NCI-H2227 (cell line): Measurements from ENCODE around the gene TAC4.
"Not testable (repeated sequence)": the region's sequence is repeated elsewhere in the genome, so short reads cannot be mapped to it uniquely, and the experiment has no call there.

ENCODE experiments used
- DNase-seq: peaks from one replicate; lab custom pipeline; 2025; ENCODE audit not compliant: unreplicated experiment; lab: John Stamatoyannopoulos, UW

Gene TAC4

DNA sequence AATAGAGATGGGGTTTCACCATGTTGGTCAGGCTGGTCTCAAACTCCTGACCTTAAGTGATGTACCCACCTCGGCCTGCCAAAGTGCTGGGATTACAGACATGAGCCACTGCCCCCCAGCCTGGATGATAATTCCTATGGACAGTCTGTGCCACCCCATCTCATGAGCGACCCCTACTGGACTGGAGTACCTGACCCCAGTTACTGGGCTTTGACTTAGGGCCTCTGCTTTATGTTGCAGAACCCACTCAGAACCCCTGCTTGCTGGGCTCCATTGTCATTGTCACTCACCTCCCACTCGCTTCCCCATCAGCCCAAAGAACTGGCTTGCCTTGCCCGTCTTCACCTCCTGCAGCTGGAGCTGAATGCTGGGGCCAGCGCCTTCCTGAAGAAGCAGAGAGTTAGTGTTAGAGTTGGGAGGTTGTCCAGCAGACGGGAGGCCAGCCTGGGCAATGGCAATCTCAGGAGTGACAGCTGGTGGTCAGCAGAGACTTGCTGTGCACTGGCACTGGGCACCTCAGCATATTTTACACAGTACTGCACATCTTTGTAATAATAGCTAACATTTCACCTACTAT lies 4.0 kb downstream of the TAC4 start:
- DNase-seq, result no peak

DNA sequence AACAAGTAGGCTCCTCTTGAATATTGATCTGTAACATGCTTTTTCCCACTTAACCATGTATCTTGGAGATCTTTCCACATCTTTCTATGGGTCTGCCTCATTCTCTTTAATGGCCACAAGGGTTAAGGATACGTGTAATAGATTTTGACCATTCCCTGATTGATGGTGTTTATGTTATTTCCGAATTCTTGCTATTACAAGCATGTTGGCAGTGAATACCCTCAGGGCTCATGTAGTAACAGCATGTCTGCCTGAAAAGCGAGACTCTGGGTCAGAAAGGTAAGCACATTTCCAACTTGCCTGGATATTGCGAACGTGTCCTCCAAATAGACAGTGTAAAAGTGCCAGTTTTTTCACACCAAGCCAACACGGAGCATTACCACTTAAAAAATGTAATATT lies 5.0 kb downstream of the TAC4 start:
- DNase-seq, result no peak

DNA sequence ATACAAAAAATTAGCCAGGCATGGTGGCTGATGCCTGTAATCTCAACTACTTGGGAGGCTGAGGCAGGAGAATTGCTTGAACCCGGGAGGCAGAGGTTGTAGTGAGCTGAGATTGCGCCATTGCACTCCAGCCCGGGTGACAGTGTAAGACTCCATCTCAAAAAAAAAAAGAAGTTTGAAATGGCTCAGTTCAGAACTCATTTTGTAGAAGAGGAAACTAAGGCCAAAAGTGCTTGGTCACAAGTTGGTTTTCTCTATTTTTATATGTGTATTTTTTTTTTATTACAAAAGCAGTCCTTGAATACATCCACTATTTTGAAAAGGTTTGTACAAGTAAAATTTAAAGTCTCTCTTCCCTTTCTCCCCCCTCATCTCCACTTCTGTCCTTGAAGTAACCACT lies 5.5 kb downstream of the TAC4 start:
- DNase-seq, result no peak

DNA sequence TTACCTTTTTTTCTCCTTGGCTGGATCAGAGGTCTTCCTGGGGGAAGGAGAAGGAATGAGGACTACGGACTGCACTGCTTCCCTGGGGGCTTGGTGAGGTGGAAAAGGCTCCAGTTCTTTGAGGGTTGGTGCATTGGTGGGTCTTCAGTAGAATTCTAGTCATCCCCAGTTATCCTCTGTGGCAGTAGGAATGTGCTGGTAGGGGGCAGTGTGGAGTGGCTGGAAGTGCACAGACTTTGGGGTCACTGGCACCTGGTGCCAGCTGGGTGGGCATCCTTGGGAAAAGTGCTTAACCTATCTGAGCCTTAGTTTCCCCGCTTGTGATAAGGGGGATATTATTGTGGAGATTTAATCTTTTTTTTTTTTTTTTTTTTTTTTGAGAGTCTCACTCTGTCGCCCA lies 6.3 kb downstream of the TAC4 start:
- no peak for DNase-seq

DNA sequence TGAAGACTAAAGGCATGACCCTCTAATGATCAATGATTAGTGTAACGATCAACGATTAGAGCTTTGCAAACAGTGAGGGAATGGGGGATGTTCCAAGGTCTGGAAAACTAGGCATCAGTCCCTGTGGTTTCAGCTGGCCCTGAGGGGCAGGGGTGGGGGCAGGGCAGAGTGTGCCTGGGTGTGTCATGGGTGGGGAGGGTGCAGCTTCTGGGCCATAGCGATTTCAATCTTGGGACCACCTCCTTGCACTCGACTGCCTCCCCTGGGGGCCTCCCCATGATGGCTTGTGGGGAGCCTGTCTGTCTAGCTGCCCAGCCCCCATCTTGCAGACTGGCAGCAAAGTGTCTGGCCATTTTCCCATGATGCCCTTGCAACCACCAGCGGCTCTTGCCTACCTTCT lies 8.4 kb downstream of the TAC4 start:
- no peak for DNase-seq

DNA sequence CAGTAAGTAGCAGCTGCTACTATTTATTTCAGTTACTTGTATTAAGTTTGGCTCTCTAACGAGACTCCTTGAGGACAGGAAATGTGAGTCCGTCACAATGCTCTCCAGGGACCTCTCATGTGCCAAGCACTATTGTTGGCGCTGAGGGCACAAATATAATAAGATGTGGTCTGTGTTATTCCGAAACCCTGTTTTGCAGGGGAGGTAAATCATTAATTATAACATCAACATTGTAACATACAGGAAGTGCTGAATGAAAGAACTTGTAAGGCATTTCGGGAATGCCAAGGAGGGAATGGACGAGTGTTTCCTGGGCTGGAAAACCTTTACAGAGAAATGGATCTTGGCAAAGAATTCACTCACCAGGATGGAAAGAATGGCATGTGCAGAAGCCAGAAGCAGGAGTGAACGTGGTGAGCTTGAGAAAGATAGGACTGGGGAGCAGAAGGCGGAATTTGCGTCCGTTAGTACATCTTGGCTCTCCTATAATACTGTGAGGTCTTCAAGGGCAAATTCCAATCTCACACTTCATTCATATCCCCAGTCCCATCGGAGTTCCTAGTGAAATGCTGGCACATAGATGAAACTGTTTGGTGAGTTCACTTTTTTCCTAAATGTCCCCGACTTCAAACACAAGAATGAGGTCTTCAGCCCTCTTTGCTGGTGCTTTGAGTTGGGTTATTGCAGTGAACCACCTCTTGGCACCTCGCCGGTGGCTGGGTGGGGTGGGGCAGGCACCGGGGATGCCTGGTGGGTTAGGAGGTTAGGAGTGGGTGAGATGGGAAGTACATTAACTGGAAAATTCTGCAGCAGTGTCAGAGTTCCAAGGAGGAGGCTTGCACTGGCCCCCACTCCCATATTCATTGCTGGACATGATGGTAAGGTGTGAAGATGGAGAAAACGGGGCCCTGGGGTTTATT lies 11.5 kb downstream of the TAC4 start:
- DNase-seq, result no peak

DNA sequence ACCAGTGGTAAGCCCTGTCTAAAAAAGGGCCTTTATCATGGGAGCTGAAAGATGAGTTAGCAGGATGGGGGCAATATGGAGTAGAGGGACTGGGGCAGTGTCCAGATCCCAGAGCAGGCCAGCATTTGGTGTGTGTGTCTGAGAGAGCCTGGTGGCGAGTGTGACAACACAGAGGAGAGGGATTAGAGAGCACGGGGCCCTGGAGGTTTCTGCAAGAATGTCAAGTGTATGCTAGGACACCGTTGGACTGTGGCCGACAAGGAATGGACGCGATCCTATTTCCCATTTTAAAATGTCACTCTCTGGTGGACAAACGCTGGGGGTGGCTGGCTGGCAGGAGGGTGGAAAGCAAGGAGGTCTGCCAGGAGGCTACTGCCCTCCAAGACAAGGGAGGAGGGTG lies 12.4 kb downstream of the TAC4 start:
- DNase-seq, result no peak

DNA sequence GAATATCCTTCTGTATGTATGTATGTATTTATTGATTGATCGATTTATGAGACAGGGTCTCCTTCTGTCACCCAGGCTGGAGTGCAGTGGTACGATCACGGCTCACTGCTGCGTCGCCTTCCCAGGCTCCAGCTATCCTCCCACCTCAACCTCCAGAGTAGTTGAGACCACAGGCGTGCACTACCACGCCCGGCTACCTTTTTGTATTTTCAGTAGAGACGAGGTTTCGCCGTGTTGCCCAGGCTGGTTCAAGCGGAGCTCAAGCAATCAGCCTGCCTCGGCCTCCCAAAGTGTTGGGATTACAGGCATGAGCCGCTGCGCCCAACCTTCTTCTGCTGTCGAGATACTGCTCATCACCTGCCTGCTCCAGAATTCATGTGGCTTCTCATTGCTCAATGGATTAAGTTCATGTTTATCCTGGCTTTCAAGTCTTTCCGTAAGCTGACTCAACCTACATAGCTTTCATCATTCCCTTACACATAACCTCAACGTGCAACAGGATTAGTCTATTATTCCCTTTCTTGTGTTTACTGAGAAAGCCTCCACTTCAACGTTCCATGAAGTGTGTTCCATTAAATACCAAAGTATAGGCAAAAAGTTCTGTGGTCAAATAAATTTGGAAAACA lies 13.6 kb downstream of the TAC4 start:
- no peak for DNase-seq

DNA sequence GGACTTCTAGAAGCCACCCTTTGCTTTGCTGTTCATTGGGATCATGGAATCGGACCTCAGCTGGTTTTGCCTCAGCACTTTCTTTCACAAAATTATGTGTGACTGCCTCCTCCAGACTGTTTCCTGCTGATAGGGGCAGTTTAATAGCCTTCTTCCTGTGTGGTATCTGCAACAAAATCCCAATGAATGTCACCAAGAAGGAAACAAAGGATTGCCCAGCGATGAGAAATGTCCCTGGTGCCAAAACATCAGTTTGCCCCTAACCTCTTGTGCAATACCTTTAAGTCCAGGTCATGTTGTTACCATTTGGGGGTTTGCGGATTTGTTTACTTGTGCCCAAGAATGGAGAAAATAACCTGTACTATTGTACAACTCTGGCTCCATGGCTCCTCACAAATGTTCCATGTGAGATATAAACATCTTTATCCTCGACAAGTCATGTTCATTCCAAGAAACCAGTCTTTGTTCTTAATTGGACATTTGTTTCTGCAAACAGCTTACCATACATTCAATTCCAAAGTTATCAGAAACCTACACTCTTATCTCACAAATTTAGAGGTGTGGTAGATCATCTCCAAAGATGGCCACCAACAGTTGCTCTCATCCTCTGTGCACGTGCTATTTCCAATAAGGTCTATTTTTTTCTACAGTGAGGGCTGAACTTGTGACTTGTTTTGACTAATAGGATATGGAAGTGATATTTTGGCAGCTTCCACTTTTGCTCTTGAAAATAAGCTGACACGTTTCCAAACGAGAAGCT lies 14.8 kb downstream of the TAC4 start:
- DNase-seq, result no peak

DNA sequence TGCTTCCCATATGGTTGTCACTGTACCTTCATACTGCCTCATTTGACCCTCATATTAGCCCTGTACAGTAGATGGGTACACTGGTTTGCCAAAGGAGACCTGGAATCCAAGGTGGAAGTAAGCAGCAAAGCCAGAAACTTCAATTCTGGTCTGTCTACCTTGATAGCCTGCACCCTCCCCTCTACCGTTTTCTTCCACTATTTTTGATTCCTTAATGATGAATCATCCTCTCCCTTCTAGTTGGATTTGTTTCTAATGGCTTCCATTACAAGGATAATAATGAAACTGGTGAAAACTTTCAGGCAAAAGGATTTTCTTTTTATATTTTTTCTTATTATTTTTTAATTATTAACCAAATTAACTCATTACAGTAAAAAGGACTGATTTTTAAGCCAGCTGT lies 17.3 kb downstream of the TAC4 start:
- no peak for DNase-seq

DNA sequence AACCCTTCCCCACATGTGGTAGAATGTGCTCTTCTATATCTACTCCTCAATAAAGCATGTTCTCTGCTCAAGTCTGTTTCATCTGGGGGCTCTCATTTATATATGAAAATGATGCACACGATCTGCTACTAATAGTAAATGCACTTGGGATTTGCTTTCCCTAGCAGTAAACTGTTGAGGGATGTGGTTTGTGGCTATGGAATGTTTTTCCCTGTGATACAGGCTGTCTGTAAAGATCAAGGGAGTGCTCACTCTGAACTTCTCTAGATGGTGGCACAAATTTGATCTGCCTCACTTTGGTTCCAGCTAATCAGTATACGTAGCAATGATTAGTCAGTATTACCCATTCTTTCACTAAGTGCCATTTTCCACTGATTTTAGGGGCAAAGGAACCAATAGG lies 18.8 kb downstream of the TAC4 start:
- DNase-seq, result no peak

DNA sequence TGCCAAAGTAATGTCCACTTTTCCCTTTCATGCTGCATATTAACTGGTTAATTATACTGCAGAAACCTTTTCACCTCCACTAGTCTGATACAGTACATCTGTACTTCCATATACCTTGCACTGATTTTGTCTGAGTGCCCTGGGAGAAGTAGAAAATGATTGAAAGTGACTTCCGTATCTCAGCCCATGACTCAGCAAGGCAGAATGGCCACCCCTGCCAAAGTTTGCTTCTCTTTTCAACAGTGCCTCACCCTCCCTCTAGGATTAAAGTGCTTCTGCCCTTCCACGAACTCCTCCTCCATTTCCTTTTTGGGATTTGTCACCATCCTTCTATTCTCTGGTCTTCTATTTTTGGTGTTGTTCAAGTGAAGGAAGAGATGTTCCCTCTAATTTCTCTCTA lies 19.5 kb downstream of the TAC4 start:
- not testable (repeated sequence) for DNase-seq

DNA sequence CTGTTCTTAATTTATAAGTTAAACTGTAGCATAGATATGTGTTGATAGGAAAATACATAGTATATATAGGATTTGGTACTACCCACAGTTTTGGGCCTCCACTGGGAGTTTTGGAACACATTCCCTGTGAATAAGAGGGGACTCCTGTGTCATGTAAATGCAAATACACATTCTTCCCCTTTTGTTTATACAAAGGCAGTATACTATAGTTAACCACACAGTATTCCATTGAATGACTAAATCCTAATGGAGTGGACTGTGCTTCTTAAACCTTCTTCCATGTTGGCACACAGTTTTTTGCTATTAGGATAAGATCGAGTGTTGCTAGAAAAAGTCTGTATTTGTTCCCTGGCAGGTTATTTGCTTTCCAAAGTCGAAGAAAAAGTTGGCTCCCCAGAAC lies 22.2 kb downstream of the TAC4 start:
- DNase-seq, result no peak

DNA sequence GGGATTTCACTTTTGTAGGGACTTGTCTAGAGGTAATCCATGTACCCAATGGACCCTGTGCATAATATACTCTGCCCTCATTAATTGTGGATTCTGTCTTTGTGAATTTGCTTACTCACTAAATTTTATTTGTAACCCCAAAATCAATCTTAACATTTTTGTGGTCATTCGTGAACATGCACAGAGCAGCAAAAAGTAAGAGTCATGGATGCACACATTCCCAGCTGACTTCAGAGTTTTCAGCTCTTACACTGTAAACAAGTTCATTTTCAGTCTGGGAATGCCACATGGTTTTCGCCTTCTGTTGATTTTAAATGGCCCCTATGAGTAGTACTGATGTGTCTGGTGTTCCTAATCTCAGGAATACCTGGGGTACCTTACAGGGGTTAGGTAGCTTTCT lies 24.3 kb downstream of the TAC4 start:
- no peak for DNase-seq

DNA sequence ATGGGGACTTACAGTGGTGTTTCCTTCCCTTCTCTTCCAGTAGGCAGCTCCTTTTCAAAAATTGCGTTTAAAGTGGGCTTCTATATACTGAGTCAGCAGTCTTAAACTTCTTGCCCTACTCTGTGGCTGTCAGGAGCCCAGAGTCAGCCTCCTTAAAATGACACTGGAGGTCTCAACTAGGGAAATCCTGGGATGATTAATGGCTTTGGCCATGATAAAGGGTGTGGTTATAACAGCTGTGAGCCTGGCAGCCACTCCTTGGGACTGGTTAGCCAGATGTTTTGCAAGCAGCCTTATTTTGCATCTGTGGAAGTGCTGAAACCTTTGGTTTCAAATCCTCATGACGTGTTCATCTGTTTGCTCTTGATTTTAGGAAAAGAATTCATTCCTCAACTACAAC lies 25.0 kb downstream of the TAC4 start:
- DNase-seq, result no peak

DNA sequence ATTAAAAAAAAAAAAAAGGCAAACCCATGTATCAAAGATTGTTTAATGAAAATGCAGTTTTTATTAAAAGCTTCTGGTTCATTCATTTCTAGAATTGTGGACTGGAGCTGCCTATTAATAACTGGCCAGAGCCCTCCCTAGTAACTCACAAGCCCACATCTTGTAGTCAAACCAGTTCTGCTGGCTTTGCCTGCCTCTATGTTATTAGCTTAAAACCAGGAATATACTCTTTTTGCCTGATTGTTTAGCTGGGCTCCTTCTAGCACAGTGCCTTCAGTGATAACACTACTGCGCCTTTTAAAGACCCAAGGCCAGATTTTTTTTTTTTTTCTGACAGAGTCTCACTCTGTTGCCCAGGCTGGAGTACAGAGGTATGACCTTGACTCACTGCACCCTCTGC lies 26.0 kb downstream of the TAC4 start:
- DNase-seq, result no peak

DNA sequence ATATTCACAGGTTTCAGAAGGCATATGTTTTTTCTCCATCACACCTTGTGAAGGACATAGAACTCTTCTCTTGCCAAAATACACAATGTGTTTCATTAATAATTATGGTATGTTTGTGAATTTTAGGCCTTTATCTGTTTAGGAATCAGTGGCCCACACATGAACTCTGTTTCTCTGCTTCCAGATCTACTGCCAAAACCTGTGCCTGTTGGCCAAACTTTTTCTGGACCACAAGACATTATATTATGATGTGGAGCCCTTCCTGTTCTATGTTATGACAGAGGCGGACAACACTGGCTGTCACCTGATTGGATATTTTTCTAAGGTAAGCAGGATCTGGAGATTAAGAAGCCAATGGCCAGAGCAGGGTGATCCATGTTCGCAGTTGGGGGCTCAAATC lies 26.4 kb downstream of the TAC4 start:
- no peak for DNase-seq

DNA sequence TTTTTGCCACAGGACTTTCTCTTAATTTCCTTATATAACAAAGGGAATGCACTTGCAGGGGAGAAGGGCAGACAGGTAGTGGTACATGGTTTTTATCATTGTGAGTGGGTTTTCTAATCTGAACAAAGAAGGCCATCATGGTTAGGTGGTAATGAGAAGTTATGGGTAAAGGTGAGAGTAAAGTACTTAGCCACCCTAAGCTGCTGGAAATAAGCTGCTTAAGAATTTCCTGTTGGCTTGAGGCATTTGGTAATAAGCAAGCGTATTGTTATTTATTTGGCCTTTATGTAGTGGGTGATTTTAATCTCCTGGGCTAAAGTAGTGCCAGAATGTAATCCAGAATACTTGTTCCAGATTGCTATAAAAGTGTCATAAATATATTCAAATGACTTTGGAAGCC lies 27.1 kb downstream of the TAC4 start:
- no peak for DNase-seq

DNA sequence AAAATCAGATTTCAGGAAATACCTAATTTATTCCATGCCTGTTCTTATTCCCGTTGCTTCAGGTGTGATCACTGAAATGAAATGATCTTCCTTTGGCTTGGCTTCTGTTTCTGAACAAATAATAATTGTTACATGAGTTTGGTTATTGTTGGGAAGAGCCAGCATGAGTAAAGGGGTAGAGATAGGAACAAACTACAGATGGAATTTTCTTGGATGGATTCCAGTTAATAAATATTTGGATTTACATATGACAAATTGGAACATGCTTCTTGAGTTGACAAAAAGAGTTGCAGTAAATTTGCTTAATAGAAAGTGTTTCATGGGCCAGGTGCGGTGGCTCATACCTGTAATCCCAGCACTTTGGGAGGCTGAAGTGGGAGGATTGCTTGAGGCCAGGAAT lies 28.2 kb downstream of the TAC4 start:
- DNase-seq, result no peak

DNA sequence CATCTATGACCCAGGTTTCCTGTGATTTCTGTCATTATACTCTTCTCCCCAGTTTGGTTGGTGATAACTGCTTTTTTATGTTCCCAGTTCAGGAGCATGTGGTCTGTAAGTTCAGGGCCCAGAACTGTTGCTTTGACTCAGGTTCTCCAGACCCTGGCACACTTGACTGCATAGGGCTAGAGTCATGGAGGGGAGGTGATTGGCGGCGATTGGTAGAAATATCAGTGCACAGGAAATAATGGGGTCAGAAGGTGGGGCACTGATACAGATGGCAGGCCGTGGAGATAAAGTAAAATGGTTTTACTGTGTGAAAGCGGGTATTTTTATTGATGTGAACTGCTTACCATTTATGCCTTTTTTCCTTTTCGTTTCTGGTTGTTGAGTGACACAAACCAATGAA lies 28.7 kb downstream of the TAC4 start:
- DNase-seq, result no peak

DNA sequence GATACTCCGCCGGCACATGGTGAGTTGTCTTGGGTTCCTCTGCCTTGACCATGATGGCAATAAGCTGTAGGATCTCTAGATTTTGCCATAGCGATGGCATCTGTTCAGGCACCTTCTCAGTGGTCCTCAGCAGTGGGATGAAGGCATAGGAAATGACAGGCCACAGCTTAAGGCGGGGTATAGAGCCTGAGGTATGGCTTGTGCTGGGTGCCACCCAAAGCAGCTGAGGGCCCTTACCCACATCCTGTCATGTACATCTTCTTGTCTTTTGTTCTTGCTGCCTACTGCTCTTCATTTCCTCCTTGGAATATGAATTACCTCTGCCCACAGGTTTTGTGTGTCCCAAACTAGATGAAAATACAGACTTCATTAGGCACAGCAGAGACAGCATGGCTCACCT lies 29.9 kb downstream of the TAC4 start:
- no peak for DNase-seq
